Tibial nerve (tissue), 4 donors: ENCODE data around the gene GLYATL3.

Source experiments
- EP300 ChIP-seq, 2 donors: sonication (generic); formaldehyde crosslinking; IDR thresholded peaks; one replicate each; pipeline ENCODE4 v1.6.1; 2017; ENCODE audit warnings: antibody characterized with exemption in 2 of 2, mild to moderate bottlenecking in 1 of 2
- POLR2A ChIP-seq, 2 donors: fragments of 450-650 bp; IDR thresholded peaks; one replicate each; pipeline ENCODE4 v1.6.1; 2017; ENCODE audit warnings: antibody characterized with exemption in 2 of 2, mild to moderate bottlenecking in 2 of 2, moderate library complexity in 2 of 2
- TF ChIP-seq, protein P1 (sequence below), 5 experiments: fragments of 200-600 bp in 3 of 5; fragments of 450-650 bp in 2 of 5; sonication (generic) in 3 of 5; IDR thresholded peaks; one replicate each; pipeline ENCODE4 v1.5.1; 2016 to 2019; ENCODE audit warnings: antibody characterized with exemption in 5 of 5, mild to moderate bottlenecking in 3 of 5, moderate library complexity in 2 of 5

DNA sequence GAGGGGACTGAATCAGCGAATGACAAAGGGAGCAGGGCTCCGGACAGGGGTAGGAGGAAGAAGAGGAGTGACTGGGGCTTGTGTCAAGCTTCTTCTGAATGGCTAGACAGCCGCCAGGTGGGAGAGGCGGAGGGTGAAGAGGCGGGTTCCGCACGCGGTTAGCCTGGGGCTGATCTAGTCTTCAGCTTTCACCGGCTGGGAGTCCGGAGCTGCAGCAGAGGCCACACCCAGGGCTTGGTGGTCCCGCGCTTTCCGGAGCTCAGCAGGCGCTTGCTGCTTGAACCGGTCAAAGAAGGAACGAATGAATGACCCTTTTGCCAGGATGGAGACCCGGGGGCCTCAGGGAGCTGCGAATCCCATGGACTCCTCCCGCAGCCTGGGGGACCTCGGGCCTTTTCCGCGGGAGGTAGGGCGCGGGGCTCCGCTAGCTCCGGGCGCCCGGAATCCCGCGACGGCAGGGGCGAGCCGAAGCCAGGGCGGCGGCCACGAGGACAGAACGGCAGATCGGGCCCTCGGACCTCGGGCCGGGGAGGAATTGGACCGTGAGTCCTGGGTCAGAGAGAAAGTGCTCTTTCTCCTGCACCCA, 50.9 kb downstream of the GLYATL3 start, which contains the start of gene C6orf141:
- TF ChIP-seq, protein P1, sequence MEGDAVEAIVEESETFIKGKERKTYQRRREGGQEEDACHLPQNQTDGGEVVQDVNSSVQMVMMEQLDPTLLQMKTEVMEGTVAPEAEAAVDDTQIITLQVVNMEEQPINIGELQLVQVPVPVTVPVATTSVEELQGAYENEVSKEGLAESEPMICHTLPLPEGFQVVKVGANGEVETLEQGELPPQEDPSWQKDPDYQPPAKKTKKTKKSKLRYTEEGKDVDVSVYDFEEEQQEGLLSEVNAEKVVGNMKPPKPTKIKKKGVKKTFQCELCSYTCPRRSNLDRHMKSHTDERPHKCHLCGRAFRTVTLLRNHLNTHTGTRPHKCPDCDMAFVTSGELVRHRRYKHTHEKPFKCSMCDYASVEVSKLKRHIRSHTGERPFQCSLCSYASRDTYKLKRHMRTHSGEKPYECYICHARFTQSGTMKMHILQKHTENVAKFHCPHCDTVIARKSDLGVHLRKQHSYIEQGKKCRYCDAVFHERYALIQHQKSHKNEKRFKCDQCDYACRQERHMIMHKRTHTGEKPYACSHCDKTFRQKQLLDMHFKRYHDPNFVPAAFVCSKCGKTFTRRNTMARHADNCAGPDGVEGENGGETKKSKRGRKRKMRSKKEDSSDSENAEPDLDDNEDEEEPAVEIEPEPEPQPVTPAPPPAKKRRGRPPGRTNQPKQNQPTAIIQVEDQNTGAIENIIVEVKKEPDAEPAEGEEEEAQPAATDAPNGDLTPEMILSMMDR (IDR thresholded peaks at IDR 0.05): no peak
- TF ChIP-seq EP300 (IDR thresholded peaks at IDR 0.05) (no peak), POLR2A (IDR thresholded peaks at IDR 0.05) (no peak)
